CD4-positive, alpha-beta T cell treated with Interleukin-4 for 1 hour (primary cell): Measurements from ENCODE around the gene DEAF1.

Experiments
- DNase-seq, 2 donors: peaks; one replicate each; pipeline ENCODE4 v3.0.0-alpha.2; 2020 to 2022

DEAF1 gene

DNA sequence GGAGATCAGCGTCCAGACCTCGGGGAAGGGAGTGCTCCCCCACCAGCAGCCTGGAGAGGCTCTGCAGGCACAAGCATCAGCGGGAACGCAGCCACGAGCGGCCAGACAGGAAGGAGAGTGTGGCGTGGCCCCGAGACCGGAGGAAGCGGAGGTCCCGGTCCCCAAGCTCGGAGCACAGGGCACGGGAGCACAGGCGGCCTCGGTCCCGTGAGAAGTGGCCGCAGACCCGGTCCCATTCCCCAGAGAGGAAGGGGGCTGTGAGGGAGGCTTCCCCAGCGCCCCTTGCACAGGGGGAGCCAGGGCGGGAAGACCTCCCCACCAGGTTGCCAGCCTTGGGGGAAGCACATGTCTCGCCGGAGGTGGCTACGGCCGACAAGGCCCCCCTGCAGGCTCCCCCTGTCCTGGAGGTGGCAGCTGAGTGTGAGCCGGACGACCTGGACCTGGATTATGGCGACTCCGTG is 86.2 kb downstream of the DEAF1 start:
- DNase-seq: no peak

DNA sequence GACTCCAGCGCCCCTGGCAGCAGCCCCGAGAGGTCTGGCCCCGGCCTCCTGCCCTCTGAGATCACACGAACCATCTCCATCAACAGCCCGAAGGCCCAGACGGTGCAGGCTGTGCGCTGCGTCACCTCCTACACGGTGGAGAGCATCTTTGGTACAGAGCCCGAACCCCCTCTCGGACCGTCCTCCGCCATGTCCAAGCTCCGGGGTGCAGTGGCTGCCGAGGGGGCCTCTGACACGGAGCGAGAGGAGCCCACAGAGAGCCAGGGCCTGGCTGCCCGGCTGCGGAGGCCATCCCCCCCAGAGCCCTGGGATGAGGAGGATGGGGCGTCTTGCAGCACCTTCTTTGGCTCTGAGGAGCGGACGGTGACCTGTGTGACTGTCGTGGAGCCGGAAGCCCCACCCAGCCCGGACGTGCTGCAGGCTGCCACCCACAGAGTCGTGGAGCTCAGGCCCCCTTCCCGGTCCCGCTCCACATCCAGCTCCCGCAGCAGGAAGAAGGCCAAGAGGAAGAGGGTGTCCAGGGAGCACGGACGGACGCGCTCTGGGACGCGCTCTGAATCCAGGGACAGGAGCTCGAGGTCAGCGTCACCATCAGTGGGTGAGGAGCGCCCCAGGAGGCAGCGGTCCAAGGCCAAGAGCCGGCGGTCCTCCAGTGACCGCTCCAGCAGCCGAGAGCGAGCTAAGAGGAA is 86.9 kb downstream of the DEAF1 start:
- no peak for DNase-seq

- DNase-seq: no peak
Observed at GRCh38 chr11:607020-607780, 87.8 kb downstream of the DEAF1 start.

- no peak for DNase-seq
Observed at GRCh38 chr11:606245-606644, 88.8 kb downstream of the DEAF1 start.

DNA sequence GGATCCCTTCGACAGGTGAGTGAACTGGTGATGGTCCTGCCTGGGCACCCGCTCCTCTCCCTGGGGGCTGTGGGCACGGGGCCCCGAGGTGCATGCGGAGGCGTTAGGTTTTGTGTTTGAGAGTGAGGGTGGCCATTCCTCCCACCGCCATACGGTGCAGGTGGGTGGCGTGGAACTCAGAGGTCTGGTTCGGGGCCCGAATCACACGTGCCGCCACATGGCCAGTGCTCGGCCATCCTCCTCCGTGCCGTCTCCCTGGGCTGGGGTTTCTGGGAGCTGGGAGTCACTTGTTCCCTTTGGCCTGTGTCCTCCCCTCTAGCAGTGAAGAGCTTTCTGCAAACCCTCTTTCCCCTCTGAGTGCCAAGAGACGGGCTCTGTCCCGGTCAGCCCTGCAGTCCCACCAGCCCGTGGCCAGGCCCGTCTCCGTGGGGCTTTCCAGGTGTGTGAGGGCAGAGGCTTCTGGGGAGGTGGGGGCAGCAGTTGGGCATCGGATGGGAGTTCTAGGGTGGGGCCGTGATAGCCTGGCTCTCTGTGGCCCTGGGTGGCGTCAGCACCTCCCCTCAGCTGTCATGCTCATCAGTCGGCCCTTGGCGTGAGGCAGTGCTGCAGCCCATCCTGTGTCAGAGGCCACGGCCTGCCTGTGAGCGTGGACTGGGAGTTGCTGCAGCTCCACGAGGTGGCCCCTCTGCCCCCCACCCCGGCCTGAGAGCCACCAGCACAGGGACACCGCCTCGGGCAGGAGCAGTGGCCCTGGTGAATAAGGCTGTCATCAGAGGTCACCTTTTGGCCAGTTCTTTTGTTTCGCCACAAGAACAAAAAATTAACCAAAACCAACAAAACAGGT is 89.5 kb downstream of the DEAF1 start:
- no peak for DNase-seq

DNA sequence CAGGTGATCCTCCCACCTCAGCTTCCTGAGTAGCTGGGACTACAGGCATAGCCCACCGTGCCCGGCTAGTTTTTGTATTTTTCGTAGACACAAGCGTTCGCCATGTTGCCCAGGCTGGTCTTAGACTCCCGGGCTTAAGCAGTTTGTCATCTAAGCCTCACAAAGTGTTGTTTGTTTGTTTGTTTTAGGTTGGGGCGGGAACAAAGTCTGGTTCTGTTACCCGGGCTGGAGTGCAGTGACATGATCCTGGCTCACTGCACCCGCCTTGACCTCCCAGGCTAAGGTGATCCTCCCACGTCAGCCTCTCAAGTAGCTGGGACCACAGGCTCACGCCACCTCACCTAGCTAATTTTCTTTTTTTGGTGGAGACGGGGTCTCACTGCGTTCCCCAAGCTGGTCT is 91.9 kb downstream of the DEAF1 start:
- DNase-seq: no peak

DNA sequence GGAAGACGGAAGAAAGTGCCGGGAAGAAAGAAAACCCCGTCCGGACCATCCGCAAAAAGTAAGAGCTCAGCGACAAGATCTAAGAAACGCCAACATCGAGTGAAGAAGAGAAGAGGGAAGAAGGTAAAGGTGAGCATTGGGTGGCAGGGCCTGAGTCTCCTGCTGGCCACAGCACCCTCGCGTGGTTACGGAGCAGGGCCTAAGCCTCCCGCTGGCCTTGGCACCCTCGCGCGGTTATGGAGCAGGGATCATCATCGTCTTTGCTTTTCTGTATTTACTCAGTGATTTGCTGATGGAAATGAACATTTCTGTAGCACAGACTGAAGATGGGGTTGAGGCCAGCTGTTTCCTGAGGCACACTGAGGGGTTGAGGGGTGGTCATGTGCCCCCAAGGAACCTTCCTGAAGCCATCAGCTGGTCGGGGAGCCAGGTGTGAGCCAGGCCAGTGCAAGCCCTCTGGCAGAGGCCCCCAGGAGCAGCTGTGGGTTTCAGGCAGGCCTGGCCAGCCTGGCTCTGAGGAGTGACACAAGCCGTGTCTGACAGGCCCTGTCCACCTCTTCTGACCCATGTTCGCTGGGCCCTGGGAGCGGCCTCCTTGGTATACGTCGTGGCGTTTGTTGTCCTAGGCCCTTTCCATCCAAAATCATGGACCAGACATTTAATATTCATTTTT is 93.3 kb downstream of the DEAF1 start:
- no peak for DNase-seq

DNA sequence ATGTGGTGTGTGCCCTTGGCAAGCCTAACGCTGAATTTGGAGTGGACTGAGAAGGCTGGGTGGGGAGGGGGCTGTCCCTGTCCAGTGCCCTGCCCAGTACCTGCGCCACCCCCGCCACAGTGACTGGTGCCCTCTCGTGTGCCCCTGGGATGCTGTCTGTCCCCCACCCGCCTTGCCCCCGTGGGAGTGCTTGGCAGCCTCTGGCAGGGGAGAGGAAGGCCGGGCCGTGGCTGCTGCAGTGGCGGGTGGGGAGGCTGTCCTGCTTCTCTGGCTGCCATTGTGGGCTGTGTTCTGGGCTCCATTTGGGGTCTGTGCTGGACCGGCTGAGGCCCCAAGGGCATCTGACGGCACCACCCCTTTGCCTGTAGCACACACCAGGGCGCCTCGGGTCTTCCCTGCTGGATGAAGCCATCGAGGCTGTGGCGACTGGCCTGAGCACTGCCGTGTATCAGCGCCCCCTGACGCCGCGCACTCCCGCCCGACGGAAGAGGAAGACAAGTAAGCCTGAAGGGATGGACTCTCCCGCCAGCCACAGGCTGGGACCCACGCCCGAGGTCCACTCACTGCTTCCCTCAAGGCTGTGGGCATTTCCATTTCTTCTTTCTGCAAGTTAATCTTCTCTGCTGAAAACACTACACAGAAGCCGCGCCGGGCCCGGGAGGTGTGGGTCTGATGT is 96.9 kb downstream of the DEAF1 start:
- DNase-seq: no peak

DNA sequence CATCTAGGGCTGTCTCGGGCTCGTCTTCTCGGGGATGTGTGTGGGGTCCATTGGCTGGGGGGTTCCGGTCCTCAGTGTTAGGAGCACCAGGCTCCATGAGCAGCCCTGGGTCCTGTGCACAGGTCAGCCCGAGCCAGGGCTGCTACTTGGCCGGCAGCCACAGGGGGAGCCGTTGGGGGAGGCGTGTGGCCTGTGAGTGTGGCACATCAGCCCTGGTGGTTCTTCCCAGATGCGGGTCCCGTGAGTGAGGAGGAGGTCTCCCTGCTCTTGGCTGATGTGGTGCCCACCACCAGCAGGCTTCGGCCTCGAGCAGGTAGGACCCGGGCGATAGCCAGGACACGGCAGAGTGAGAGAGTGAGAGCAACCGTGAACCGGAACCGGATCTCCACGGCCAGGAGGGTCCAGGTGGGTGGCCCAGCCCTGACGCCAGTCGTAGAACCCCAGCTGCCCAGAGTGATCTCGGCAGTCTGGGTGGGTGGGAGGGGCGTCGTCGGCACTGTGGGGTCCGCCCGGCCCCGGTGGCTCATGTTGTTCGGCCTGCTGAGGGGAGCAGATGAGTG is 97.8 kb downstream of the DEAF1 start:
- no peak for DNase-seq

DNA sequence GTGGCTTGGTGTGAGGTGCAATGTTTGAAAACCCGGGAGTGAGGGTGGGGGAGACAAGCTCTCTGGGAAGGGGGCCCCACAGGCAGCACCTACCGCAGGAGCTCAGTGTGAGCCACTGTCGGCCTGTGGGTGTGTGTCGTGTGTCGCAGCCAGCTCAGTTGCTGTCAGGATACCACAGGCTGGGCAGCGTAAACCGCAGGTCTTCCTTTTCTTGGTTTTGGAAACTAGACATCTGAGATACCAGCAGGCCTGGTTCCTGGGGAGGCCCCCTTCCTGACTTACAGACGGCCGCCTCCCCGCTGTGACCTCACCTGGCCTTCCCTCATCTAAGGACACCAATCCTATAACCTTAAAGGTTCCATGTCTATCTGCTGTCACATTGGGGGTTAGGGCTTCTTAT is 98.6 kb downstream of the DEAF1 start:
- no peak for DNase-seq

- no peak for DNase-seq
Observed at GRCh38 chr11:595400-595799, 99.6 kb downstream of the DEAF1 start.
